H1 (cell line): ENCODE data around the gene TMEM59L. TPM values are rescaled to one million over a fixed set of nuclear protein-coding genes. Genes with fewer than 3 reads are reported as not detected.

Source experiments
- CTCF ChIA-PET: fragments of 300-600 bp; sonication (Branson Sonifier 250); formaldehyde crosslinking; loops from one replicate; lab custom pipeline; 2021; ENCODE audit not compliant: partially characterized antibody; lab: Charles Lee
- POLR2A ChIA-PET: fragments of 300-600 bp; sonication (Branson Sonifier 250); formaldehyde crosslinking; loops from one replicate; lab custom pipeline; 2021; ENCODE audit warnings: inconsistent platforms; ENCODE audit not compliant: partially characterized antibody; lab: Charles Lee
- DNase-seq, 2 experiments: peaks; one replicate each; pipeline versions ENCODE4 v3.0.0 to v3.0.0-alpha.2; 2010 to 2022; ENCODE audit warnings: low spot score in 2 of 2, low read depth in 1 of 2, mixed read lengths in 1 of 2
- FAIRE-seq: peaks from 2 replicates; lab custom pipeline; 2011; peaks lifted over from hg19 to GRCh38; lab: Jason Lieb, UNC
- H2AFZ ChIP-seq: 2 replicates; pipeline ENCODE4 v1.8.1; 2012; ENCODE audit warnings: low read length, inconsistent platforms
- H2AK5ac ChIP-seq: 2 replicates; pipeline ENCODE4 v1.6.1; 2013; ENCODE audit warnings: low read depth, low read length
- H2BK120ac ChIP-seq: replicated peaks from 2 replicates; pipeline ENCODE3; 2013; ENCODE audit warnings: low read depth, low read length, inconsistent platforms
- H2BK12ac ChIP-seq: 2 replicates; pipeline ENCODE4 v1.6.1; 2013; ENCODE audit warnings: low read depth, low read length
- H2BK15ac ChIP-seq: 2 replicates; pipeline ENCODE4 v1.6.1; 2013; ENCODE audit warnings: low read length
- H2BK20ac ChIP-seq: 2 replicates; pipeline ENCODE4 v1.6.1; 2013; ENCODE audit warnings: low read length
- H2BK5ac ChIP-seq: 2 replicates; pipeline ENCODE4 v1.6.1; 2013; ENCODE audit warnings: low read depth, low read length
- H3K14ac ChIP-seq: 2 replicates; pipeline ENCODE4 v1.6.1; 2013; ENCODE audit warnings: inconsistent platforms; ENCODE audit not compliant: insufficient read length
- H3K18ac ChIP-seq: 2 replicates; pipeline ENCODE4 v1.6.1; 2013; ENCODE audit warnings: low read length; ENCODE audit errors: extremely low read depth
- H3K23ac ChIP-seq: 2 replicates; pipeline ENCODE4 v1.6.1; 2013; ENCODE audit warnings: inconsistent platforms; ENCODE audit not compliant: insufficient read length
- H3K23me2 ChIP-seq: 2 replicates; pipeline ENCODE4 v1.6.1; 2013; ENCODE audit warnings: low read depth, low read length
- H3K27ac ChIP-seq: 2 replicates; pipeline ENCODE4 v1.6.1; 2011; ENCODE audit warnings: low read depth, low read length, inconsistent platforms
- H3K27me3 ChIP-seq, 4 experiments: replicated peaks in 1 of 4; 1 replicate in 1 of 4; 2 replicates in 3 of 4; pipeline versions ENCODE4 v1.6.1 to v1.8.1; 2011 to 2013; ENCODE audit warnings: low read length in 3 of 4, mild to moderate bottlenecking in 3 of 4, inconsistent platforms in 2 of 4, mixed read lengths in 2 of 4, moderate library complexity in 1 of 4; ENCODE audit not compliant: control insufficient read depth in 3 of 4, insufficient read depth in 3 of 4; ENCODE audit errors: extremely low read depth in 1 of 4
- H3K36me3 ChIP-seq, 4 experiments: 2 replicates each; pipeline versions ENCODE4 v1.6.1 to v1.8.1; 2011 to 2013; ENCODE audit warnings: mild to moderate bottlenecking in 4 of 4, low read length in 3 of 4, moderate library complexity in 2 of 4, control low read depth in 1 of 4, inconsistent platforms in 1 of 4; ENCODE audit not compliant: insufficient read depth in 4 of 4, control insufficient read depth in 2 of 4
- H3K4ac ChIP-seq: replicated peaks from 2 replicates; pipeline ENCODE3; 2013; ENCODE audit warnings: low read length, low read depth, mixed read lengths, inconsistent platforms; ENCODE audit not compliant: insufficient read length
- H3K4me1 ChIP-seq, 4 experiments: replicated peaks in 1 of 4; 1 replicate in 1 of 4; 2 replicates in 3 of 4; pipeline versions ENCODE4 v1.6.1 to v1.8.1; 2011 to 2013; ENCODE audit warnings: low read length in 3 of 4, inconsistent platforms in 2 of 4, mixed read lengths in 1 of 4; ENCODE audit not compliant: insufficient read depth in 4 of 4, control insufficient read depth in 3 of 4
- H3K4me2 ChIP-seq, 2 experiments: 2 replicates each; pipeline versions ENCODE4 v1.6.1 to v1.8.1; 2011 to 2013; ENCODE audit warnings: low read depth in 2 of 2, low read length in 2 of 2, control low read depth in 1 of 2, inconsistent platforms in 1 of 2, mild to moderate bottlenecking in 1 of 2; ENCODE audit not compliant: insufficient read depth in 1 of 2
- H3K4me3 ChIP-seq, 4 experiments: fragments of 200-600, 300-600 bp in 1 of 4; sonication (generic), shearing (Covaris generic), sonication (Bioruptor Twin) in 1 of 4; 2 replicates each; pipeline versions ENCODE4 v1.5.1 to v1.8.1; 2011 to 2016; ENCODE audit warnings: low read length in 4 of 4, low read depth in 3 of 4, control low read depth in 2 of 4, inconsistent platforms in 2 of 4, mild to moderate bottlenecking in 2 of 4, mixed read lengths in 1 of 4, moderate library complexity in 1 of 4; ENCODE audit not compliant: insufficient read depth in 2 of 4; ENCODE audit errors: extremely low read depth in 1 of 4
- H3K56ac ChIP-seq: replicated peaks from 2 replicates; pipeline ENCODE3; 2013; ENCODE audit warnings: low read depth, mild to moderate bottlenecking, mixed read lengths, low read length, inconsistent platforms; ENCODE audit not compliant: insufficient read length
- H3K79me1 ChIP-seq: 2 replicates; pipeline ENCODE4 v1.6.1; 2013; ENCODE audit warnings: low read depth, low read length, control low read depth
- H3K79me2 ChIP-seq, 2 experiments: 2 replicates each; pipeline versions ENCODE4 v1.6.1 to v1.8.1; 2012 to 2013; ENCODE audit warnings: low read length in 2 of 2, mild to moderate bottlenecking in 2 of 2, inconsistent platforms in 1 of 2; ENCODE audit not compliant: insufficient read depth in 2 of 2, control insufficient read depth in 1 of 2
- H3K9ac ChIP-seq, 4 experiments: replicated peaks in 1 of 4; 1 replicate in 1 of 4; 2 replicates in 3 of 4; pipeline versions ENCODE4 v1.6.1 to v1.8.1; 2011 to 2013; ENCODE audit warnings: low read depth in 3 of 4, low read length in 3 of 4, control low read depth in 2 of 4, mild to moderate bottlenecking in 2 of 4, moderate library complexity in 2 of 4, inconsistent platforms in 1 of 4; ENCODE audit errors: extremely low read depth in 1 of 4
- H3K9me3 ChIP-seq, 2 experiments: 2 replicates each; pipeline versions ENCODE4 v1.6.1 to v1.8.1; 2012 to 2013; ENCODE audit warnings: mild to moderate bottlenecking in 2 of 2, moderate library complexity in 2 of 2, control low read depth in 1 of 2, inconsistent platforms in 1 of 2, low read depth in 1 of 2, low read length in 1 of 2, mixed read lengths in 1 of 2; ENCODE audit not compliant: insufficient read depth in 2 of 2
- H4K20me1 ChIP-seq, 2 experiments: replicated peaks in 1 of 2; 2 replicates each; pipeline versions ENCODE3 to v1.8.1; 2011 to 2013; ENCODE audit warnings: inconsistent platforms in 2 of 2, low read length in 2 of 2, mild to moderate bottlenecking in 1 of 2; ENCODE audit not compliant: insufficient read depth in 2 of 2, control insufficient read depth in 1 of 2
- H4K5ac ChIP-seq: 2 replicates; pipeline ENCODE4 v1.6.1; 2013; ENCODE audit warnings: low read length, low read depth, mixed read lengths, inconsistent platforms; ENCODE audit not compliant: insufficient read length
- H4K8ac ChIP-seq: 2 replicates; pipeline ENCODE4 v1.8.0; 2013; ENCODE audit warnings: mild to moderate bottlenecking, moderate library complexity, low read length, inconsistent platforms; ENCODE audit not compliant: insufficient read depth; ENCODE audit errors: extremely low read depth
- H4K91ac ChIP-seq: replicated peaks from 2 replicates; pipeline ENCODE3; 2013; ENCODE audit warnings: low read length, mixed read lengths, inconsistent platforms; ENCODE audit not compliant: insufficient read length
- CHD1 ChIP-seq: IDR thresholded peaks from 2 replicates; pipeline ENCODE4 v1.6.1; 2012; ENCODE audit warnings: low read depth, low read length, improper control_type of control experiment
- EGR1 ChIP-seq: IDR thresholded peaks from 2 replicates; pipeline ENCODE4 v1.6.1; 2011; ENCODE audit warnings: low read depth, low read length, borderline replicate concordance
- JUN ChIP-seq: IDR thresholded peaks from 2 replicates; pipeline ENCODE4 v1.6.1; 2011; ENCODE audit warnings: low read depth, mild to moderate bottlenecking, improper control_type of control experiment, low read length
- KDM4A ChIP-seq: IDR thresholded peaks from one replicate; pipeline ENCODE4 v1.7.1; 2012; ENCODE audit warnings: low read depth, mild to moderate bottlenecking, moderate library complexity, low read length, inconsistent platforms; ENCODE audit not compliant: severe bottlenecking
- MAFK ChIP-seq: IDR thresholded peaks from 2 replicates; pipeline ENCODE4 v1.6.1; 2012; ENCODE audit warnings: low read depth, mild to moderate bottlenecking, improper control_type of control experiment, low read length
- NANOG ChIP-seq: IDR thresholded peaks from 2 replicates; pipeline ENCODE4 v1.6.1; 2011; ENCODE audit warnings: low read length, low read depth, mild to moderate bottlenecking, inconsistent platforms; ENCODE audit not compliant: insufficient read depth, poor library complexity, severe bottlenecking
- POLR2A ChIP-seq, 2 experiments: IDR thresholded peaks; 1 replicate in 1 of 2; 2 replicates in 1 of 2; pipeline ENCODE4 v1.6.1; 2011; ENCODE audit warnings: low read depth in 2 of 2, low read length in 2 of 2, mild to moderate bottlenecking in 2 of 2; ENCODE audit errors: control extremely low read depth in 1 of 2
- TEAD4 ChIP-seq: IDR thresholded peaks from 2 replicates; pipeline ENCODE4 v1.6.1; 2012; ENCODE audit warnings: low read depth, low read length, inconsistent platforms, mixed read lengths
- WGBS, 2 experiments: shearing (Covaris generic) in 1 of 2; methylation state at CpG; one replicate each; pipeline versions ENCODE4 v1.1.6 to v1.1.7; 2013 to 2015; ENCODE audit warnings: low lambda C conversion rate in 2 of 2, mixed read lengths in 2 of 2, inconsistent platforms in 1 of 2, low coverage in 1 of 2, missing lambda C conversion rate in 1 of 2; ENCODE audit not compliant: insufficient replicate concordance in 2 of 2, insufficient coverage in 1 of 2, insufficient read length in 1 of 2; ENCODE audit errors: extremely low coverage in 1 of 2, missing lambda C conversion rate in 1 of 2; 5-methylcytosine and 5-hydroxymethylcytosine counted together
- polyA plus RNA-seq, 7 experiments: library from polyadenylated mRNA; depleted of rRNA in 3 of 7; stranded (reverse) in 5 of 7; unstranded in 2 of 7; fragments of >200 nt in 5 of 7; fragments of 200-250 nt in 2 of 7; gene quantifications; 1 replicate in 5 of 7; 2 replicates in 1 of 7; 4 replicates in 1 of 7; pipeline versions ENCODE4 v1.2.1 to v1.2.3, GENCODE V29; 2011 to 2013; ENCODE audit warnings: missing spikeins in 2 of 7, mixed read lengths in 2 of 7
- total RNA-seq: library from RNA; stranded (reverse); fragmentation: NEBNext Ultra II Directional; extraction: Animal tissue kit (Norgen Biotek cat#: 25700); gene quantifications from 2 replicates; pipeline ENCODE4 v1.2.1, GENCODE V29; 2021
- TF ChIP-seq, protein P1 (sequence below): IDR thresholded peaks from 2 replicates; pipeline ENCODE4 v1.6.1; 2012; ENCODE audit warnings: inconsistent platforms
- TF ChIP-seq, protein P2 (sequence below): IDR thresholded peaks from 2 replicates; pipeline ENCODE4 v1.6.1; 2012; ENCODE audit warnings: low read length, inconsistent platforms

TMEM59L gene
- total and polyA plus RNA-seq, 2 of the 8 experiments (the other 6 are each of a cell fraction or from before 2014, with no cell fraction given) = 4.0 to 12.2 TPM

DNA sequence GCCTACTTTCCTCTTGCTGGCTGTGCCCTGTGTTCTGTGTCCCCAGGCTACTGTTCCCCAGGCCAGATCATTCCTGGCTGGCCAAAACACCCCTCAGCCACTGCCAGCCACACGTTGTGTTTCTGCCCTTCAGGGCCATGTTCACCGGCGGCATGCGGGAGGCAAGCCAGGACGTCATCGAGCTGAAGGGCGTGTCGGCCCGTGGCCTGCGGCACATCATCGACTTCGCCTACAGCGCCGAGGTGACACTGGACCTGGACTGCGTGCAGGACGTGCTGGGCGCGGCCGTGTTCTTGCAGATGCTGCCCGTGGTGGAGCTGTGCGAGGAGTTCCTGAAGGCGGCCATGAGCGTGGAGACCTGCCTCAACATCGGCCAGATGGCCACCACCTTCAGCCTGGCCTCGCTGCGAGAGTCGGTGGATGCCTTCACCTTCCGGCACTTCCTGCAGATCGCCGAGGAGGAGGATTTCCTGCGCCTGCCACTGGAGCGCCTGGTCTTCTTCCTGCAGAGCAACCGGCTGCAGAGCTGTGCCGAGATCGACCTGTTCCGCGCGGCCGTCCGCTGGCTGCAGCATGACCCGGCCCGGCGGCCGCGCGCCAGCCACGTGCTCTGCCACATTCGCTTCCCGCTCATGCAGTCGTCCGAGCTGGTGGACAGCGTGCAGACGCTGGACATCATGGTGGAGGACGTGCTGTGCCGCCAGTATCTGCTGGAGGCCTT, 55.0 kb downstream of the TMEM59L start:
- Histone ChIP-seq H3K36me3 (peaks cover 0 to 17% (median 2%) of the 10 kb centered on the region in 4 experiments; a peak in 4 of 8 replicates), H3K23me2 (no peaks in the 10 kb centered on the region), H2AK5ac (no peak overlapping the region), H4K20me1 (peaks cover 2 to 8% of the 10 kb centered on the region in 2 experiments), H2BK15ac (no peak overlapping the region), H3K14ac (no peak overlapping the region), H3K9ac (no peak overlapping the region), H3K79me2 (no peaks in the 10 kb centered on the region), H2BK20ac (no peak overlapping the region), H3K23ac (no peak overlapping the region), H3K79me1 (no peaks in the 10 kb centered on the region), H3K56ac (no peak overlapping the region), H3K4ac (no peak overlapping the region), H3K4me3 (no peak overlapping the region), H3K18ac (no peak overlapping the region), H3K27ac (no peak overlapping the region), H4K5ac (no peak overlapping the region), H3K9me3 (no peaks in the 10 kb centered on the region), H3K4me2 (no peak overlapping the region), H4K8ac (no peak overlapping the region), H2AFZ (no peak overlapping the region), H2BK12ac (no peak overlapping the region), H4K91ac (no peak overlapping the region), H2BK120ac (no peak overlapping the region), H3K4me1 (peaks cover 0 to 8% (median 3%) of the 10 kb centered on the region in 4 experiments; a peak in 4 of 7 replicates), H3K27me3 (no peaks in the 10 kb centered on the region), H2BK5ac (no peak overlapping the region)
- FAIRE-seq (no peak), DNase-seq (no peak)
- 96% methylated on average over 55 of the region's 55 CpGs; no CpG with 5 or more reads in 1 of the 2 experiments for WGBS, 2 experiments
- POLR2A ChIA-PET = no interaction called here
- CTCF ChIA-PET = interaction anchor here (0.9 to 1.2 kb wide), 2 partner anchors 19 to 198 kb away, joined by 3 read pairs; no protein-coding TSS in a partner anchor
- TF ChIP-seq, protein P1, sequence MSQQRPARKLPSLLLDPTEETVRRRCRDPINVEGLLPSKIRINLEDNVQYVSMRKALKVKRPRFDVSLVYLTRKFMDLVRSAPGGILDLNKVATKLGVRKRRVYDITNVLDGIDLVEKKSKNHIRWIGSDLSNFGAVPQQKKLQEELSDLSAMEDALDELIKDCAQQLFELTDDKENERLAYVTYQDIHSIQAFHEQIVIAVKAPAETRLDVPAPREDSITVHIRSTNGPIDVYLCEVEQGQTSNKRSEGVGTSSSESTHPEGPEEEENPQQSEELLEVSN = no peak
- TF ChIP-seq MAFK (no peak), NANOG (no peak), KDM4A (no peak), TEAD4 (no peak), EGR1 (no peak), POLR2A (IDR thresholded peaks at IDR 0.05; ENCODE audit: control extremely low read depth in 1 of 2, low read depth in 2 of 2, low read length in 2 of 2) (no peak), JUN (no peak), CHD1 (no peak)
- TF ChIP-seq, protein P2, sequence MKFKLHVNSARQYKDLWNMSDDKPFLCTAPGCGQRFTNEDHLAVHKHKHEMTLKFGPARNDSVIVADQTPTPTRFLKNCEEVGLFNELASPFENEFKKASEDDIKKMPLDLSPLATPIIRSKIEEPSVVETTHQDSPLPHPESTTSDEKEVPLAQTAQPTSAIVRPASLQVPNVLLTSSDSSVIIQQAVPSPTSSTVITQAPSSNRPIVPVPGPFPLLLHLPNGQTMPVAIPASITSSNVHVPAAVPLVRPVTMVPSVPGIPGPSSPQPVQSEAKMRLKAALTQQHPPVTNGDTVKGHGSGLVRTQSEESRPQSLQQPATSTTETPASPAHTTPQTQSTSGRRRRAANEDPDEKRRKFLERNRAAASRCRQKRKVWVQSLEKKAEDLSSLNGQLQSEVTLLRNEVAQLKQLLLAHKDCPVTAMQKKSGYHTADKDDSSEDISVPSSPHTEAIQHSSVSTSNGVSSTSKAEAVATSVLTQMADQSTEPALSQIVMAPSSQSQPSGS = no peak
